Measurements from ENCODE around the gene SYNPO.

The SYNPO gene

GRCh38 chr5:150630461-150631325 lies 9.8 kb upstream of the SYNPO start:
- no peak for FAIRE-seq
- no peak for TF ChIP-seq CTCF (IDR thresholded peaks at IDR 0.05; ENCODE audit: insufficient read depth, missing control alignments)
- DNase-seq (ENCODE audit: insufficient read length, low spot score), result no peak

GRCh38 chr5:150631326-150631701 lies 9.1 kb upstream of the SYNPO start:
- no peak for TF ChIP-seq CTCF (IDR thresholded peaks at IDR 0.05; ENCODE audit: insufficient read depth, missing control alignments)
- FAIRE-seq (no peak), DNase-seq (ENCODE audit: insufficient read length, low spot score) (no peak)

- DNase-seq (ENCODE audit: insufficient read length, low spot score) (no peak), FAIRE-seq (no peak)
- no peak for TF ChIP-seq CTCF (IDR thresholded peaks at IDR 0.05; ENCODE audit: insufficient read depth, missing control alignments)
Measured at GRCh38 chr5:150632305-150633160, 7.9 kb upstream of the SYNPO start.

GRCh38 chr5:150633429-150633828 lies 7.0 kb upstream of the SYNPO start:
- no peak for TF ChIP-seq CTCF (IDR thresholded peaks at IDR 0.05; ENCODE audit: insufficient read depth, missing control alignments)
- FAIRE-seq (no peak), DNase-seq (ENCODE audit: insufficient read length, low spot score) (no peak)

- TF ChIP-seq CTCF (IDR thresholded peaks at IDR 0.05; ENCODE audit: insufficient read depth, missing control alignments), result no peak
- DNase-seq (ENCODE audit: insufficient read length, low spot score), result no peak
- FAIRE-seq, result no peak
Measured at GRCh38 chr5:150636391-150637244, 3.8 kb upstream of the SYNPO start.

GRCh38 chr5:150637245-150638052 lies 3.0 kb upstream of the SYNPO start:
- no peak for FAIRE-seq
- TF ChIP-seq CTCF (IDR thresholded peaks at IDR 0.05; ENCODE audit: insufficient read depth, missing control alignments), result no peak
- DNase-seq (ENCODE audit: insufficient read length, low spot score), result no peak

All from D721Med (cell line).